ENCODE measurements around the gene ANO2.

Gene ANO2

DNA sequence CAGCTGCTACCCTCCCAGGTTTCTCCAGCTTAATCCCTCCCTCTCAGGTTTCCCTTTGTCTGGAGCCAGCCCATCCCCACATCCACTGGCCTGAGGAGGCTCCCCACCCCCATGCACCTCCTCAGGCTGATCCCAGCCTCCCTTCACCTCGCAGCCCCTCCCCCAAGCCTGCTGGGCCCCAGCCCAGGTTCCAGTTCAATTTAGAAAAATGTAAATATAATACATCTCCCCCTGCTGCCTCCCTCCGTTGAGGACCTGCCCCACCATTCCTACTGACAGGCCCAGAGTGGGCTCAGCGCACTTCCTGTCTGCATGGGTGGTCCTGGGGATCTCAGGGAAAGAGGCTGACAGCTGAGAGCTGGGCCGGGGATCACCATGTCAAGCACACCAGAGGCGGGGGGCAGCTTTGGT, 357.3 kb downstream of the ANO2 start:
- no peak overlapping the region for H3K4me3 ChIP-seq (ENCODE audit: control insufficient read depth, low read depth, low read length)
- no peak for DNase-seq (ENCODE audit: low read depth)
- TF ChIP-seq, protein P1, sequence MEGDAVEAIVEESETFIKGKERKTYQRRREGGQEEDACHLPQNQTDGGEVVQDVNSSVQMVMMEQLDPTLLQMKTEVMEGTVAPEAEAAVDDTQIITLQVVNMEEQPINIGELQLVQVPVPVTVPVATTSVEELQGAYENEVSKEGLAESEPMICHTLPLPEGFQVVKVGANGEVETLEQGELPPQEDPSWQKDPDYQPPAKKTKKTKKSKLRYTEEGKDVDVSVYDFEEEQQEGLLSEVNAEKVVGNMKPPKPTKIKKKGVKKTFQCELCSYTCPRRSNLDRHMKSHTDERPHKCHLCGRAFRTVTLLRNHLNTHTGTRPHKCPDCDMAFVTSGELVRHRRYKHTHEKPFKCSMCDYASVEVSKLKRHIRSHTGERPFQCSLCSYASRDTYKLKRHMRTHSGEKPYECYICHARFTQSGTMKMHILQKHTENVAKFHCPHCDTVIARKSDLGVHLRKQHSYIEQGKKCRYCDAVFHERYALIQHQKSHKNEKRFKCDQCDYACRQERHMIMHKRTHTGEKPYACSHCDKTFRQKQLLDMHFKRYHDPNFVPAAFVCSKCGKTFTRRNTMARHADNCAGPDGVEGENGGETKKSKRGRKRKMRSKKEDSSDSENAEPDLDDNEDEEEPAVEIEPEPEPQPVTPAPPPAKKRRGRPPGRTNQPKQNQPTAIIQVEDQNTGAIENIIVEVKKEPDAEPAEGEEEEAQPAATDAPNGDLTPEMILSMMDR (IDR thresholded peaks at IDR 0.05; ENCODE audit: control insufficient read depth, insufficient read depth, low read depth, low read length, missing control alignments): no peak

DNA sequence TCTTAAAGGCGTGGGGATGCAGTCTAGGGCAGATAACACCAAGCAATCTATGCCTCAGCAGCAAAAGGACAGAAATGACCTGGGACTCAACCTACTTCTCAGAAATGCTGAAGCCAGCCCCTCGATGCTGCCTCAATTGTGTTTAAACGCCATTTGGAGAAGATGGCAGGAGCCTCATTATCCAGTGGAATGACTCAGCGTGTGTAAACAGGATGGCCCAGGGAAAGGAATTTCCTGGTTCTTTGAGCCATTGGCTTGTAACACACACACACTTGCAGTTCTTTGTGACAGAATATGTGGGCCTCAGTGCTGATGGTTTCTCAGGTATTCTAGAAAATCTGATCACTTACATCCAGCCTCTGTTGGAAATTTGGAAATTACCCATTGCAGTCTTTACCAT, 358.9 kb downstream of the ANO2 start:
- TF ChIP-seq, protein P1 (IDR thresholded peaks at IDR 0.05; ENCODE audit: control insufficient read depth, insufficient read depth, low read depth, low read length, missing control alignments): no peak
- no peak overlapping the region for H3K4me3 ChIP-seq (ENCODE audit: control insufficient read depth, low read depth, low read length)
- DNase-seq (ENCODE audit: low read depth): peak; percentile 32

DNA sequence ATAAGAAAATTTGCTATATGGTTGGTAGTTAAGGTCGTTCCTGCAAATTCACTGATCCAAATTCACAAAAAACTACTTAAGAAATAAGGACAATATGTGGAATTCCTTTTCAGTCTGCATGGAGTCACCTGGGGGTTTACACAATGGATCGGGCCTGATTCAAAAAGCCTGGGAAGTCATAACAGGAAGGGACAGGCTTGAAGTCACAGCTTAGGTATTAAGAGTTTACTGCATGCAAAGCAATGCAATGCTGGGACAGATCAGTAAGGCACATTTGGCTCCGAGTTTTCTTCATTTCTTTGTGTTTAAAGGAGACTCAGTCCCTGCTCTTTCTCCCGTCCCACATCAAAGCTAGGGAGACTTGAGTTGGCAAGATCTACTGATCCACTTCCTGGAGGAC, 359.9 kb downstream of the ANO2 start:
- H3K4me3 ChIP-seq (ENCODE audit: control insufficient read depth, low read depth, low read length): no peak overlapping the region
- DNase-seq (ENCODE audit: low read depth): no peak
- TF ChIP-seq, protein P1 (IDR thresholded peaks at IDR 0.05; ENCODE audit: control insufficient read depth, insufficient read depth, low read depth, low read length, missing control alignments): no peak

DNA sequence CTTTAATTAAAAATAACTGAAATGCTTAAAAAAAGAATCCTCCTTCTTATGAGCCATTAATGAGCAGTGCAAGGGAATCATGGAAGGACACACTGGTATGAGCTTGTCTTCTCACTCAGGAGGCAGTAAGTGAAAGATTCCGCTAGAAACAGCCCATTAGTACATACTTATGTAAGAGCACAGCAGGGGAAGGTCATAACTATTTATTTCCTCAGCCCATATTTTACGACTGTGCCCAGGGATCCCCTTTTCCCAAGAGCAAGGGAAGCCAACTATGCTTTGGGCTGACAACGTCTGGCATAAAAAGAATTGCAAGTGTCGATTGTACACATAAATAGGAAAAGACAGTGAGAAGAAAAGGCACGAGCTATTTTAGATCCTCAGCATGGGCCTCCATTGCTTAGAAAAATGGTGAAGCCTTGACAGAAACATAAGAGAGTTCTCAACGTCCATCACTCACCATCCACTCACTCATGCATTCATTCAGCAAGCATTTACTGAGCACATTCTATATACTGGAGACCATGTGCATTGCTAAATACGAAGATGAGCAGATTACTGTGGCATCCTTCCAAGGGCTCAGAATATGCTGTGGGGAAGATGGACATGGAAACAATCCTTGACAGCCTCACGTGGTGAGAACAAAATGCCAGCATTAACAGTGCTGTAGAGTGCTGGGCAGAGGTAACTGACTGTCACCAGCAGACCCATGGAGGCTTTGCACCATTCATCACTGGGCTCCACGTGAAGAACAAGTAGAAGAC, 360.5 kb downstream of the ANO2 start:
- no peak overlapping the region for H3K4me3 ChIP-seq (ENCODE audit: control insufficient read depth, low read depth, low read length)
- no peak for DNase-seq (ENCODE audit: low read depth)
- TF ChIP-seq, protein P1 (IDR thresholded peaks at IDR 0.05; ENCODE audit: control insufficient read depth, insufficient read depth, low read depth, low read length, missing control alignments): no peak

DNA sequence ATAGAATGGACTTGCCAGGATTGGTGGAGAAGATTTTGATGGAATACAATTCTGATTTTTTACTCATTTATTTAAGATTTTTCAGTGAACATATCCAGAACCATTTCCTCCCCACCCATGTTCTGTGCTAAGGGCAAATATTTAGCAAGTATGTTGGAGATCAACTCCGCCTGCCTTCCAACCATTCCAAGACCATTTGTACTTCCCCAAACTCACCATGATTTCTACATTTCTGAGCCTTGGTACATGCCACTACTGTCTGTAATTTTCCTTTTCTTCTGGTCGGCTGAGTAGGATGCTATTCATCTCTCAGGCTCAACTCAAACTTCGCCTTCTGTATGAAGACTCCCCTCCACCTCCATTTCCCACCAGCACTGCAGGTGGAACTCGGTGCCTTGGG, 362.5 kb downstream of the ANO2 start:
- no peak for DNase-seq (ENCODE audit: low read depth)
- TF ChIP-seq, protein P1 (IDR thresholded peaks at IDR 0.05; ENCODE audit: control insufficient read depth, insufficient read depth, low read depth, low read length, missing control alignments): no peak
- no peak overlapping the region for H3K4me3 ChIP-seq (ENCODE audit: control insufficient read depth, low read depth, low read length)

DNA sequence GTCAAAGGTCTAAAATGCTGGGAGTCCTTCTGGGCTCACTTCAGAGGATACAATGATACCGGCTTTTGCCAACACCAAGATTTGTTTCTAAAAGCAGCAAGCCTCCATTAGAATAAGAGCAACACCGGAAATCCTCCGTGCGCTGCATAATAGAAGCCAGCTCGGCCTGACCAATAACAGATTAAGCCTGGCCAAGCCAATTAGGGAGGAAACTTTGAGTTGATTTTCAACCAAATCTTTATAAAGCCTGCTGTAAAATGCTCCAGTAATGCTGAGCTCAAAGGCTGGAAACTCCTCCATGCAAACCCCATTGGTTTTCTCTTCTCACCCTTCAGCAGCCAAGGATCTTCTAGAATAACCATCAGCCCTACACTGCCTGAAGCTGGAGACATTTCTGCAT, 363.0 kb downstream of the ANO2 start:
- DNase-seq (ENCODE audit: low read depth): no peak
- TF ChIP-seq, protein P1 (IDR thresholded peaks at IDR 0.05; ENCODE audit: control insufficient read depth, insufficient read depth, low read depth, low read length, missing control alignments): no peak
- no peak overlapping the region for H3K4me3 ChIP-seq (ENCODE audit: control insufficient read depth, low read depth, low read length)
